ENCODE data around the gene CRYBA4.

- no peak for TF ChIP-seq HDGF (IDR thresholded peaks at IDR 0.05; ENCODE audit: borderline replicate concordance)
- no peak for TF ChIP-seq FOXM1 (IDR thresholded peaks at IDR 0.05; ENCODE audit: borderline replicate concordance)
- TF ChIP-seq FOXK2 (IDR thresholded peaks at IDR 0.05), result no peak
- no peak for TF ChIP-seq L3MBTL2 (conservative IDR thresholded peaks at IDR 0.05)
- TF ChIP-seq, protein P1, sequence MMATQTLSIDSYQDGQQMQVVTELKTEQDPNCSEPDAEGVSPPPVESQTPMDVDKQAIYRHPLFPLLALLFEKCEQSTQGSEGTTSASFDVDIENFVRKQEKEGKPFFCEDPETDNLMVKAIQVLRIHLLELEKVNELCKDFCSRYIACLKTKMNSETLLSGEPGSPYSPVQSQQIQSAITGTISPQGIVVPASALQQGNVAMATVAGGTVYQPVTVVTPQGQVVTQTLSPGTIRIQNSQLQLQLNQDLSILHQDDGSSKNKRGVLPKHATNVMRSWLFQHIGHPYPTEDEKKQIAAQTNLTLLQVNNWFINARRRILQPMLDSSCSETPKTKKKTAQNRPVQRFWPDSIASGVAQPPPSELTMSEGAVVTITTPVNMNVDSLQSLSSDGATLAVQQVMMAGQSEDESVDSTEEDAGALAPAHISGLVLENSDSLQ (IDR thresholded peaks at IDR 0.05), result no peak
- TF ChIP-seq ARNT (IDR thresholded peaks at IDR 0.05), result no peak
- no peak for TF ChIP-seq SUZ12 (IDR thresholded peaks at IDR 0.05)
- TF ChIP-seq NFRKB (IDR thresholded peaks at IDR 0.05), result no peak
Observed at GRCh38 chr22:26634189-26634588, 12.4 kb downstream of the CRYBA4 start.
